CD4-positive, alpha-beta T cell treated with Interferon gamma for 1 hour (primary cell): ENCODE results near the gene MRPL40.
"Not testable (repeated sequence)": the region's sequence is repeated elsewhere in the genome, so short reads cannot be mapped to it uniquely, and the experiment has no call there.

Experiments used
- DNase-seq: peaks from one replicate; pipeline ENCODE4 v3.0.0-alpha.2; 2020

MRPL40 gene

GRCh38 chr22:19442166-19442565 is 9.8 kb downstream of the MRPL40 start:
- DNase-seq, result no peak

- DNase-seq, result no peak
Measured at GRCh38 chr22:19443544-19444211, 11.3 kb downstream of the MRPL40 start.

GRCh38 chr22:19445279-19445982 is 13.1 kb downstream of the MRPL40 start:
- DNase-seq, result not testable (repeated sequence)

- no peak for DNase-seq
Measured at GRCh38 chr22:19446603-19447329, 14.4 kb downstream of the MRPL40 start.

GRCh38 chr22:19447330-19448075 is 15.2 kb downstream of the MRPL40 start, which contains the start of gene C22orf39:
TSS of gene C22orf39 (minus strand) at chr22:19447711. CDS start at chr22:19447688, 23 bp downstream.
- DNase-seq, result peak; percentile 91

GRCh38 chr22:19448076-19448607 is 15.8 kb downstream of the MRPL40 start:
- peak; percentile 48 for DNase-seq

- DNase-seq, result no peak
Measured at GRCh38 chr22:19448739-19449421, 16.5 kb downstream of the MRPL40 start.

GRCh38 chr22:19449422-19449767 is 17.1 kb downstream of the MRPL40 start:
- DNase-seq, result no peak

- DNase-seq, result no peak
Measured at GRCh38 chr22:19450363-19451175, 18.2 kb downstream of the MRPL40 start.

- DNase-seq, result no peak
Measured at GRCh38 chr22:19451570-19451969, 19.2 kb downstream of the MRPL40 start.

- no peak for DNase-seq
Measured at GRCh38 chr22:19453718-19454117, 21.4 kb downstream of the MRPL40 start.

GRCh38 chr22:19454156-19454555 is 21.8 kb downstream of the MRPL40 start:
- DNase-seq, result no peak

- DNase-seq, result no peak
Measured at GRCh38 chr22:19455033-19455432, 22.7 kb downstream of the MRPL40 start.

- DNase-seq, result no peak
Measured at GRCh38 chr22:19455585-19456370, 23.4 kb downstream of the MRPL40 start.

GRCh38 chr22:19456541-19456940 is 24.2 kb downstream of the MRPL40 start:
- DNase-seq, result no peak

- DNase-seq, result no peak
Measured at GRCh38 chr22:19457828-19458428, 25.6 kb downstream of the MRPL40 start.

GRCh38 chr22:19460036-19460435 is 27.7 kb downstream of the MRPL40 start:
- no peak for DNase-seq

- no peak for DNase-seq
Measured at GRCh38 chr22:19461506-19461905, 29.2 kb downstream of the MRPL40 start.

GRCh38 chr22:19463008-19463407 is 30.7 kb downstream of the MRPL40 start:
- no peak for DNase-seq
